WERI-Rb-1 (cell line): ENCODE measurements around the gene CFAP97D2.

Experiments
- DNase-seq: peaks from one replicate; pipeline ENCODE4 v3.0.0-alpha.2; 2020
- H3K27ac ChIP-seq: fragments of 250-450 bp; sonication (Bioruptor Pico); 2 replicates; pipeline ENCODE4 v1.5.1; 2020; ENCODE audit warnings: mild to moderate bottlenecking, moderate library complexity
- H3K27me3 ChIP-seq: fragments of 250-450 bp; sonication (Bioruptor Pico); 2 replicates; pipeline ENCODE4 v1.5.1; 2021; ENCODE audit warnings: mild to moderate bottlenecking, low read depth, moderate library complexity; ENCODE audit not compliant: insufficient read depth, severe bottlenecking
- H3K36me3 ChIP-seq: fragments of 250-450 bp; sonication (Bioruptor Pico); 2 replicates; pipeline ENCODE4 v1.5.1; 2020; ENCODE audit warnings: mild to moderate bottlenecking, moderate library complexity
- H3K4me3 ChIP-seq: 2 replicates; pipeline ENCODE4 v1.5.1; 2011; ENCODE audit warnings: low read depth, mild to moderate bottlenecking, control low read depth, low read length
- H3K9me3 ChIP-seq: fragments of 250-450 bp; sonication (Bioruptor Pico); 2 replicates; pipeline ENCODE4 v1.5.1; 2021; ENCODE audit warnings: mild to moderate bottlenecking, moderate library complexity; ENCODE audit not compliant: severe bottlenecking
- CTCF ChIP-seq: IDR thresholded peaks from 2 replicates; pipeline ENCODE4 v1.5.1; 2011; ENCODE audit warnings: low read depth, mild to moderate bottlenecking, control low read depth, inconsistent platforms, low read length

Gene CFAP97D2

GRCh38 chr13:114161028-114161556 lies 18.0 kb upstream of the CFAP97D2 start:
- Histone ChIP-seq H3K4me3 (no peak overlapping the region), H3K27me3 (no peaks in the 10 kb centered on the region), H3K9me3 (peaks cover 3% of the 10 kb centered on the region), H3K36me3 (no peaks in the 10 kb centered on the region), H3K27ac (no peak overlapping the region)
- no peak for DNase-seq
- no peak for TF ChIP-seq CTCF

GRCh38 chr13:114161644-114162532 lies 17.2 kb upstream of the CFAP97D2 start:
- no peak for TF ChIP-seq CTCF
- no peaks in the 10 kb centered on the region for H3K36me3 ChIP-seq
- H3K27me3 ChIP-seq = no peaks in the 10 kb centered on the region
- no peak overlapping the region for H3K4me3 ChIP-seq
- no peak overlapping the region for H3K27ac ChIP-seq
- peaks cover 3% of the 10 kb centered on the region for H3K9me3 ChIP-seq
- no peak for DNase-seq

- DNase-seq = no peak
- no peak overlapping the region for H3K27ac ChIP-seq
- no peak for TF ChIP-seq CTCF
- H3K36me3 ChIP-seq = no peaks in the 10 kb centered on the region
- H3K9me3 ChIP-seq = peaks cover 3% of the 10 kb centered on the region
- H3K4me3 ChIP-seq = no peak overlapping the region
- no peaks in the 10 kb centered on the region for H3K27me3 ChIP-seq
Observed at GRCh38 chr13:114162533-114162922, 16.5 kb upstream of the CFAP97D2 start.

DNA sequence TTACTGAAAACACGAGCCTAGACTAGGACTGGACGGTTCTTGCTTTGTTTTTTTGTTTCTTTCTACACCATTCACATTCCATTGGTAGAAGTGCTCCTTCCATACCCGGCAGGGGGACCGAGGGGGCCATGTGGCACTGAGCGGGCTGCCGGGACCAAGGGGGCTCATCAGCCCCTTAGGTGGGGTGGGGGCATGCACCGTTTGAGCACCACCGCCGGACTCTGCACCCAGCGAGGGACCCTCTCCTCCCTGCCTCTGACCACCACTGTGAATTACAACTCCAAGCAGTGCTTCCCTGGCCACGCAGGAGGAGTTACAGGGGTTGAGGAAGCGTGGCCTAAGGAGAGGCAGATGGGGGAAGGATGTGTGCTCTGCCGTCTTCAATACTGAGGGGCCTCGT lies 15.0 kb upstream of the CFAP97D2 start:
- H3K4me3 ChIP-seq = no peak overlapping the region
- no peak for DNase-seq
- H3K27me3 ChIP-seq = no peaks in the 10 kb centered on the region
- H3K36me3 ChIP-seq = no peaks in the 10 kb centered on the region
- no peak for TF ChIP-seq CTCF
- H3K27ac ChIP-seq = no peak overlapping the region
- H3K9me3 ChIP-seq = peaks cover 3% of the 10 kb centered on the region

DNA sequence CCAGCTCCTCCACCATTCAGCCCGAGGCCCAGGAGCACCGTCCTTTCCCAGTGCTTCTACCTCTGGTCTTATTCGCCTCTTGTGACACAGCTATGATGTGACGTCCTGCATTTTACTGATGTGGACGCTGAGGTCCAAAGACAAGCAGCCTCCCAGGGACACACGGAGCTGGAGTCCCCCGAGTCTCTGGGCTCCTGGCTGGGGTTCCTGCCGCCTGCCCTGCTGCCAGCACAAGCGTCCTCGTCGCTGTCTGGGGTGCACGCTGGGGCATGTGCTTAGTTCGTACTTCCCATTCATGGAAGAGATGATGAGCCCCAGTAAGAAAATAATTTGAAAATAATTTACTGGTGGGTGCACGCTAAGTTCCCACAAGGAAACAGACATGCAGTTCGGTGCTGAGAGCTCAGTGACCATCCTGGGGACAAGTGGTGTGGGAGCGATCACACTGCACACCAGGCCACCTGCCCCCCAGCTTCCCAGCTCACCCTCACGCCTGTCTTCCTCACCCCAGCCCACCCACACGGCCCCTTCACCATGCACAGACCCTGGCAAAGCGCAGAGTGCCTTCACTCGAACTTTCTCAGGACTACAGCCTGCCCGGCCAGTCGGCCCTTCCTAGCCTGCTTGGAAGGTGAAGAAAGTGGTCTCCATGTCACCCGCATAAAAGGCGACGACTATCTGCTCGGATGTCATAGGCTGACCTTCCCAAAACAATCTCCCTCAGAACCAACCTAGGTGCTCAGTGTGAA lies 14.2 kb upstream of the CFAP97D2 start:
- DNase-seq = no peak
- Histone ChIP-seq H3K9me3 (peaks cover 2% of the 10 kb centered on the region), H3K4me3 (no peak overlapping the region), H3K27ac (no peak overlapping the region), H3K27me3 (no peaks in the 10 kb centered on the region), H3K36me3 (no peaks in the 10 kb centered on the region)
- no peak for TF ChIP-seq CTCF
